HepG2 (cell line): ENCODE results near the gene ZNF691. TPM values are rescaled to one million over a fixed set of nuclear protein-coding genes. Genes with fewer than 3 reads are reported as not detected.

Experiments
- CTCF ChIP-seq: sonication (generic); formaldehyde crosslinking; IDR thresholded peaks from 2 replicates; pipeline ENCODE4 v1.5.0; 2020; ENCODE audit warnings: mild to moderate bottlenecking, missing genetic modification reagents, moderate library complexity
- ERF ChIP-seq: IDR thresholded peaks from 2 replicates; pipeline ENCODE4 v1.6.1; 2018; ENCODE audit warnings: missing biosample characterization, missing genetic modification reagents
- HBP1 ChIP-seq: IDR thresholded peaks from 2 replicates; pipeline ENCODE4 v1.6.1; 2016; ENCODE audit warnings: low read depth, control low read depth
- MAFF ChIP-seq: IDR thresholded peaks from 2 replicates; pipeline ENCODE4 v1.6.1; 2011; ENCODE audit warnings: low read depth, low read length, improper control_type of control experiment
- PHF20 ChIP-seq: sonication (generic); formaldehyde crosslinking; IDR thresholded peaks from 2 replicates; pipeline ENCODE4 v1.5.0; 2020; ENCODE audit warnings: mild to moderate bottlenecking, missing genetic modification reagents
- SMARCE1 ChIP-seq: fragments of 450-650 bp; IDR thresholded peaks from 2 replicates; pipeline ENCODE4 v1.6.1; 2017; ENCODE audit warnings: borderline replicate concordance
- TBX3 ChIP-seq: fragments of 450-650 bp; IDR thresholded peaks from 2 replicates; pipeline ENCODE4 v1.6.1; 2017; ENCODE audit warnings: antibody characterized with exemption, mild to moderate bottlenecking, inconsistent platforms, borderline replicate concordance
- ZNF232 ChIP-seq: sonication (generic); formaldehyde crosslinking; IDR thresholded peaks from 2 replicates; pipeline ENCODE4 v1.4.0; 2020; ENCODE audit warnings: missing genetic modification reagents, borderline replicate concordance
- ZNF317 ChIP-seq: sonication (generic); formaldehyde crosslinking; IDR thresholded peaks from 2 replicates; pipeline ENCODE4 v1.5.0; 2020; ENCODE audit warnings: mild to moderate bottlenecking, missing genetic modification reagents
- ZNF569 ChIP-seq: sonication (generic); formaldehyde crosslinking; IDR thresholded peaks from 2 replicates; pipeline ENCODE4 v1.5.0; 2020; ENCODE audit warnings: mild to moderate bottlenecking, missing genetic modification reagents, moderate library complexity, borderline replicate concordance
- polyA plus RNA-seq, 8 experiments: library from polyadenylated mRNA; depleted of rRNA in 3 of 8; stranded (reverse) in 7 of 8; unstranded in 1 of 8; fragments of >200 nt; fragmentation: Illumina TruSeq in 4 of 8; extraction: Trizol in 4 of 8; gene quantifications; 2 replicates each; pipeline versions ENCODE4 v1.2.1 to v1.2.3, GENCODE V29; 2011 to 2016; ENCODE audit warnings: low read depth in 4 of 8, missing spikeins in 1 of 8, mixed read lengths in 1 of 8; ENCODE audit not compliant: insufficient read depth in 1 of 8
- total RNA-seq, 5 experiments: library from RNA; depleted of rRNA; stranded (reverse); fragments of >200 nt; fragmentation: Illumina TruSeq; extraction: Trizol; gene quantifications; 2 replicates each; pipeline ENCODE4 v1.2.3, GENCODE V29; 2016; ENCODE audit warnings: low read depth in 1 of 5
- TF ChIP-seq, protein P1 (sequence below): sonication (generic); formaldehyde crosslinking; IDR thresholded peaks from 2 replicates; pipeline ENCODE4 v1.8.0; 2022; ENCODE audit warnings: mild to moderate bottlenecking, missing genetic modification reagents; ENCODE audit not compliant: insufficient replicate concordance
- TF ChIP-seq, protein P2 (sequence below): sonication (generic); formaldehyde crosslinking; IDR thresholded peaks from 2 replicates; pipeline ENCODE4 v1.4.0; 2020; ENCODE audit warnings: mild to moderate bottlenecking, low read depth, missing genetic modification reagents
- TF ChIP-seq, protein P3 (sequence below): sonication (generic); formaldehyde crosslinking; IDR thresholded peaks from 2 replicates; pipeline ENCODE4 v1.4.0; 2020; ENCODE audit warnings: mild to moderate bottlenecking, missing genetic modification reagents

ZNF691 gene
- total and polyA plus RNA-seq, 2 of the 13 experiments (the other 11 are each of a cell fraction or from before 2014, with no cell fraction given) = 7.6 to 7.8 TPM

DNA sequence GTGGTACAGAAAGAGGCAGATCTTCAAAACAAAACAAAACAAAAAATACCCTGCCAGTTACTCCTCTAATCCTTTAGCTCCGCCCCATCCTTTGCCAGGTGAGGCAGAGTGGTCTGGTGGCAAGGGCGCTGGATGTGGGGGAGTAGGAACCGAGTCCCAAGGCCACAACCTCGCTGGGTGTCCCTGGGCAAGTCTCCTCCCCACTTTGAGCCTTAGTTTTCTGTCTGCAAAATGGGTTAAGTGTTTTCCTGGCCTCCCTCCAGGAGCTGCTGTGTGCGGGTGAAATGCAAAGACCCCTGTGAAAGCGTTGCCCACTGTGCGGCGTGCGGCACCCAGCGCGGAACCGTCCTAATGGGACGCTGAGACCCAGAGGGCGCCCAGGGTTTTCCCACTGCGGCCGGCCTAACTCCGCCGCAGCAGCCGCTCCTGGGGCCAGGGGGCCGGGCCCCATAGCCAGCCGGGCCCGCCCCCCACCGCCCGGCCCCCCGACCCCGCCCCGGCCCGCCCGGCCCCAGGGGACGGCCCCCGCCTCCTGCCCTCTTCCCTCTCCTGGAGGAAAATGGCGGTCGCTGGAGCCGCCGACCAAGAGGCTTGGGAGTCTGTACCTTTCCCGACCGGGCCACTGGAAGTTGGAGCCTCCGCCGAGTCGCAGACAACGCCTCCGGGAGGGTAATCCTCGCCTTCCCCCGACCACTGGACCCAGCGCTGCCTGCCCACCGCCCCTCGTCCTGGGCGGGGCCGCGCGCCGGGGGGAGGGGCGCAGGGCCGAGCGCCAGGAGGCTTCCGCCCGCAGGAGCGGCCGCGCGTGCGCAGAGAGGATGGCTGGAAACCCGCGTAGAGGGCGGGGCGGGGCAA, 29.6 kb upstream of the ZNF691 start, which contains the start of the genes ERMAP and SVBP (continued):
- TF ChIP-seq ZNF569 (no peak), MAFF (no peak), CTCF (CRISPR knock-in tag) (peak; percentile 43), ZNF232 (no peak; the same call in 1 of the 2 replicates), ZNF317 (CRISPR knock-in tag) (no peak), HBP1 (CRISPR knock-in tag) (no peak), ERF (CRISPR knock-in tag) (no peak), TBX3 (no peak), PHF20 (CRISPR knock-in tag) (peak; percentile 38; the same call in 1 of the 2 replicates), SMARCE1 (no peak)
- TF ChIP-seq, protein P1, sequence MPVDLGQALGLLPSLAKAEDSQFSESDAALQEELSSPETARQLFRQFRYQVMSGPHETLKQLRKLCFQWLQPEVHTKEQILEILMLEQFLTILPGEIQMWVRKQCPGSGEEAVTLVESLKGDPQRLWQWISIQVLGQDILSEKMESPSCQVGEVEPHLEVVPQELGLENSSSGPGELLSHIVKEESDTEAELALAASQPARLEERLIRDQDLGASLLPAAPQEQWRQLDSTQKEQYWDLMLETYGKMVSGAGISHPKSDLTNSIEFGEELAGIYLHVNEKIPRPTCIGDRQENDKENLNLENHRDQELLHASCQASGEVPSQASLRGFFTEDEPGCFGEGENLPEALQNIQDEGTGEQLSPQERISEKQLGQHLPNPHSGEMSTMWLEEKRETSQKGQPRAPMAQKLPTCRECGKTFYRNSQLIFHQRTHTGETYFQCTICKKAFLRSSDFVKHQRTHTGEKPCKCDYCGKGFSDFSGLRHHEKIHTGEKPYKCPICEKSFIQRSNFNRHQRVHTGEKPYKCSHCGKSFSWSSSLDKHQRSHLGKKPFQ (CRISPR knock-in tag) = peak; percentile 24
- TF ChIP-seq, protein P2, sequence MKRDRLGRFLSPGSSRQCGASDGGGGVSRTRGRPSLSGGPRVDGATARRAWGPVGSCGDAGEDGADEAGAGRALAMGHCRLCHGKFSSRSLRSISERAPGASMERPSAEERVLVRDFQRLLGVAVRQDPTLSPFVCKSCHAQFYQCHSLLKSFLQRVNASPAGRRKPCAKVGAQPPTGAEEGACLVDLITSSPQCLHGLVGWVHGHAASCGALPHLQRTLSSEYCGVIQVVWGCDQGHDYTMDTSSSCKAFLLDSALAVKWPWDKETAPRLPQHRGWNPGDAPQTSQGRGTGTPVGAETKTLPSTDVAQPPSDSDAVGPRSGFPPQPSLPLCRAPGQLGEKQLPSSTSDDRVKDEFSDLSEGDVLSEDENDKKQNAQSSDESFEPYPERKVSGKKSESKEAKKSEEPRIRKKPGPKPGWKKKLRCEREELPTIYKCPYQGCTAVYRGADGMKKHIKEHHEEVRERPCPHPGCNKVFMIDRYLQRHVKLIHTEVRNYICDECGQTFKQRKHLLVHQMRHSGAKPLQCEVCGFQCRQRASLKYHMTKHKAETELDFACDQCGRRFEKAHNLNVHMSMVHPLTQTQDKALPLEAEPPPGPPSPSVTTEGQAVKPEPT (CRISPR knock-in tag) = 0 out of 2 replicates have a peak, but pooled peaks have one; percentile 36
- TF ChIP-seq, protein P3, sequence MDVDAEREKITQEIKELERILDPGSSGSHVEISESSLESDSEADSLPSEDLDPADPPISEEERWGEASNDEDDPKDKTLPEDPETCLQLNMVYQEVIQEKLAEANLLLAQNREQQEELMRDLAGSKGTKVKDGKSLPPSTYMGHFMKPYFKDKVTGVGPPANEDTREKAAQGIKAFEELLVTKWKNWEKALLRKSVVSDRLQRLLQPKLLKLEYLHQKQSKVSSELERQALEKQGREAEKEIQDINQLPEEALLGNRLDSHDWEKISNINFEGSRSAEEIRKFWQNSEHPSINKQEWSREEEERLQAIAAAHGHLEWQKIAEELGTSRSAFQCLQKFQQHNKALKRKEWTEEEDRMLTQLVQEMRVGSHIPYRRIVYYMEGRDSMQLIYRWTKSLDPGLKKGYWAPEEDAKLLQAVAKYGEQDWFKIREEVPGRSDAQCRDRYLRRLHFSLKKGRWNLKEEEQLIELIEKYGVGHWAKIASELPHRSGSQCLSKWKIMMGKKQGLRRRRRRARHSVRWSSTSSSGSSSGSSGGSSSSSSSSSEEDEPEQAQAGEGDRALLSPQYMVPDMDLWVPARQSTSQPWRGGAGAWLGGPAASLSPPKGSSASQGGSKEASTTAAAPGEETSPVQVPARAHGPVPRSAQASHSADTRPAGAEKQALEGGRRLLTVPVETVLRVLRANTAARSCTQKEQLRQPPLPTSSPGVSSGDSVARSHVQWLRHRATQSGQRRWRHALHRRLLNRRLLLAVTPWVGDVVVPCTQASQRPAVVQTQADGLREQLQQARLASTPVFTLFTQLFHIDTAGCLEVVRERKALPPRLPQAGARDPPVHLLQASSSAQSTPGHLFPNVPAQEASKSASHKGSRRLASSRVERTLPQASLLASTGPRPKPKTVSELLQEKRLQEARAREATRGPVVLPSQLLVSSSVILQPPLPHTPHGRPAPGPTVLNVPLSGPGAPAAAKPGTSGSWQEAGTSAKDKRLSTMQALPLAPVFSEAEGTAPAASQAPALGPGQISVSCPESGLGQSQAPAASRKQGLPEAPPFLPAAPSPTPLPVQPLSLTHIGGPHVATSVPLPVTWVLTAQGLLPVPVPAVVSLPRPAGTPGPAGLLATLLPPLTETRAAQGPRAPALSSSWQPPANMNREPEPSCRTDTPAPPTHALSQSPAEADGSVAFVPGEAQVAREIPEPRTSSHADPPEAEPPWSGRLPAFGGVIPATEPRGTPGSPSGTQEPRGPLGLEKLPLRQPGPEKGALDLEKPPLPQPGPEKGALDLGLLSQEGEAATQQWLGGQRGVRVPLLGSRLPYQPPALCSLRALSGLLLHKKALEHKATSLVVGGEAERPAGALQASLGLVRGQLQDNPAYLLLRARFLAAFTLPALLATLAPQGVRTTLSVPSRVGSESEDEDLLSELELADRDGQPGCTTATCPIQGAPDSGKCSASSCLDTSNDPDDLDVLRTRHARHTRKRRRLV (CRISPR knock-in tag) = no peak
